ENCODE data around the gene RPRD1B.

The RPRD1B gene, protein sequence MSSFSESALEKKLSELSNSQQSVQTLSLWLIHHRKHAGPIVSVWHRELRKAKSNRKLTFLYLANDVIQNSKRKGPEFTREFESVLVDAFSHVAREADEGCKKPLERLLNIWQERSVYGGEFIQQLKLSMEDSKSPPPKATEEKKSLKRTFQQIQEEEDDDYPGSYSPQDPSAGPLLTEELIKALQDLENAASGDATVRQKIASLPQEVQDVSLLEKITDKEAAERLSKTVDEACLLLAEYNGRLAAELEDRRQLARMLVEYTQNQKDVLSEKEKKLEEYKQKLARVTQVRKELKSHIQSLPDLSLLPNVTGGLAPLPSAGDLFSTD

GRCh38 chr20:38033330-38034107 lies at the start of gene RPRD1B, which contains the start of gene TTI1:
Gene RPRD1B, plus strand, starts transcription at chr20:38033746. Its CDS starts 202 bp downstream, at chr20:38033948.
Gene TTI1, minus strand, starts transcription at chr20:38033456. Its CDS starts 19,640 bp downstream, at chr20:38013816.
- TF ChIP-seq CTCF (IDR thresholded peaks at IDR 0.05; ENCODE audit: insufficient read depth, low read depth, low read length, missing control alignments): no peak
- peak within 1 kb of the TSS; percentile 90 for H3K4me3 ChIP-seq (ENCODE audit: low read length)
- DNase-seq (ENCODE audit: low read depth): peak; percentile 91

- H3K4me3 ChIP-seq (ENCODE audit: low read length): no peak overlapping the region
- no peak for TF ChIP-seq CTCF (IDR thresholded peaks at IDR 0.05; ENCODE audit: insufficient read depth, low read depth, low read length, missing control alignments)
- no peak for DNase-seq (ENCODE audit: low read depth)
Measured at GRCh38 chr20:37984018-37984785, 49.3 kb upstream of the RPRD1B start.

GRCh38 chr20:37986044-37986858 lies 47.3 kb upstream of the RPRD1B start:
- no peak for TF ChIP-seq CTCF (IDR thresholded peaks at IDR 0.05; ENCODE audit: insufficient read depth, low read depth, low read length, missing control alignments)
- no peak overlapping the region for H3K4me3 ChIP-seq (ENCODE audit: low read length)
- no peak for DNase-seq (ENCODE audit: low read depth)

GRCh38 chr20:37986873-37987601 lies 46.5 kb upstream of the RPRD1B start:
- no peak overlapping the region for H3K4me3 ChIP-seq (ENCODE audit: low read length)
- no peak for TF ChIP-seq CTCF (IDR thresholded peaks at IDR 0.05; ENCODE audit: insufficient read depth, low read depth, low read length, missing control alignments)
- DNase-seq (ENCODE audit: low read depth): no peak

DNA sequence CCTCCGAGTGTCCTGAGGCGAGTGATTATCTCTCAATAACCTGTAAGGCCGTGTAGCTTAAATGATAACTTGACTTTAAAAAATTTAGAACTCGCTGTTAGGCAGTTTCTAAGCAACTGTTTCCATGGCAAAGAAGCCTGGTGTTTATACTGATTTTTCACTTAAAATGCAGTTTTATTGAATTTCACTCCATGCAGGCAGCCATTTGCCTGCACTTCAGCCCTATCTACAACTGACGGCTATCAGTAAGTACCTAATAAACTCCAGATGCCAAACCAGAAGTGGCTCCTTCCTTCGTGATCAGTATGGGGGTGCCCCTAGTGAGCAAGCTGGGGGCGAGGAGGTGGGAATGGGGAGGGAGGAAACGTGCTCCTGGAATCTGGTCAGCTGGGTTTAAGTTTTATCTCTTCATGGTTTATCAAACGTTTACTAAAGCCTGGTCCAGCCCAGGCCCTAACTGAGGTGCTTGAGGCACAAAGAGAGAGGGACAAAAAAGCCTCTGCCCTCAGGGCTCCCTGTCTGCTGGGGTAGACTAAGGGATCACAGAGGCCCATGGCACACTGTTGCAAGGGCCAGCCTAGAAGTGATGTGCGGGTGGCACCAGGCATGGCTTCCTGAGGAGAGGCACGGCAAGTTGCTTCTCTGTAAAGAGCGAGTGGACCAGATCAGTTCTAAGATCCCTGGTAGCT lies 45.8 kb upstream of the RPRD1B start:
- no peak for TF ChIP-seq CTCF (IDR thresholded peaks at IDR 0.05; ENCODE audit: insufficient read depth, low read depth, low read length, missing control alignments)
- no peak overlapping the region for H3K4me3 ChIP-seq (ENCODE audit: low read length)
- DNase-seq (ENCODE audit: low read depth): no peak

Measured in epithelial cell of esophagus (primary cell).